GM12878 (cell line): ENCODE data around the gene ANAPC2. TPM values are rescaled to one million over a fixed set of nuclear protein-coding genes. Genes with fewer than 3 reads are reported as not detected.

Experiments
- CBX3 ChIP-seq: fragments of 200-600 bp; sonication (generic); IDR thresholded peaks from 2 replicates; pipeline ENCODE4 v1.6.1; 2016; ENCODE audit warnings: low read depth, borderline replicate concordance
- CHD2 ChIP-seq: IDR thresholded peaks from 2 replicates; pipeline ENCODE4 v1.6.1; 2011; ENCODE audit warnings: low read depth, low read length, improper control_type of control experiment, borderline replicate concordance
- CHD4 ChIP-seq: fragments of 200-600 bp; sonication (generic); IDR thresholded peaks from 2 replicates; pipeline ENCODE4 v1.6.1; 2016; ENCODE audit warnings: mild to moderate bottlenecking
- CREB1 ChIP-seq: IDR thresholded peaks from 2 replicates; pipeline ENCODE4 v1.6.1; 2012; ENCODE audit warnings: low read depth, mild to moderate bottlenecking, inconsistent platforms
- EP300 ChIP-seq, 2 experiments: fragments of 150-350 bp in 1 of 2; IDR thresholded peaks; 2 replicates each; pipeline ENCODE4 v1.6.1; 2011 to 2012; ENCODE audit warnings: low read depth in 2 of 2, low read length in 2 of 2, borderline replicate concordance in 1 of 2, improper control_type of control experiment in 1 of 2, inconsistent platforms in 1 of 2; ENCODE audit not compliant: control insufficient read depth in 1 of 2
- ESRRA ChIP-seq: IDR thresholded peaks from 2 replicates; pipeline ENCODE4 v1.6.1; 2012; ENCODE audit warnings: mild to moderate bottlenecking, low read length, improper control_type of control experiment
- GABPA ChIP-seq: IDR thresholded peaks from 2 replicates; pipeline ENCODE4 v1.6.1; 2014; ENCODE audit warnings: antibody characterized with exemption, low read depth, mild to moderate bottlenecking, inconsistent platforms
- GATAD2B ChIP-seq: fragments of 450-650 bp; conservative IDR thresholded peaks from 2 replicates; pipeline ENCODE4 v1.6.1; 2017; ENCODE audit warnings: low read depth, mild to moderate bottlenecking, moderate library complexity
- HDAC6 ChIP-seq: fragments of 200-600 bp; sonication (generic); IDR thresholded peaks from one replicate; pipeline ENCODE4 v1.8.0; 2017; ENCODE audit warnings: antibody characterized with exemption; ENCODE audit not compliant: unreplicated experiment
- IKZF2 ChIP-seq, 2 experiments: fragments of 450-650 bp; IDR thresholded peaks; 2 replicates each; pipeline ENCODE4 v1.6.1; 2017; ENCODE audit warnings: mild to moderate bottlenecking in 2 of 2, moderate library complexity in 2 of 2
- KAT2A ChIP-seq: conservative IDR thresholded peaks from 2 replicates; pipeline ENCODE4 v1.6.1; 2011; ENCODE audit warnings: low read depth, low read length; ENCODE audit not compliant: control insufficient read depth
- MEF2A ChIP-seq: IDR thresholded peaks from 2 replicates; pipeline ENCODE4 v1.6.1; 2011; ENCODE audit warnings: low read depth, mild to moderate bottlenecking, low read length, moderate library complexity; ENCODE audit not compliant: insufficient read depth
- MTA2 ChIP-seq: fragments of 450-650 bp; IDR thresholded peaks from 2 replicates; pipeline ENCODE4 v1.6.1; 2016; ENCODE audit warnings: low read depth, mild to moderate bottlenecking, moderate library complexity
- MXI1 ChIP-seq: fragments of 150-350 bp; IDR thresholded peaks from 2 replicates; pipeline ENCODE4 v1.6.1; 2011; ENCODE audit warnings: low read depth, mild to moderate bottlenecking, inconsistent platforms, low read length, improper control_type of control experiment
- NFYA ChIP-seq: IDR thresholded peaks from 2 replicates; pipeline ENCODE4 v1.6.1; 2011; ENCODE audit warnings: low read depth, mild to moderate bottlenecking, low read length, improper control_type of control experiment, borderline replicate concordance
- RB1 ChIP-seq: fragments of 450-650 bp; formaldehyde crosslinking; IDR thresholded peaks from 2 replicates; pipeline ENCODE4 v1.6.1; 2017; ENCODE audit warnings: mild to moderate bottlenecking, borderline replicate concordance
- RFX5 ChIP-seq: IDR thresholded peaks from 2 replicates; pipeline ENCODE4 v1.6.1; 2011; ENCODE audit warnings: low read depth, low read length, improper control_type of control experiment
- SMC3 ChIP-seq: IDR thresholded peaks from 2 replicates; pipeline ENCODE4 v1.6.1; 2011; ENCODE audit warnings: low read length, improper control_type of control experiment, borderline replicate concordance
- SP1 ChIP-seq: IDR thresholded peaks from one replicate; pipeline ENCODE4 v1.6.1; 2011; ENCODE audit warnings: low read depth, low read length
- SREBF2 ChIP-seq: IDR thresholded peaks from 2 replicates; pipeline ENCODE4 v1.6.1; 2012; ENCODE audit warnings: mild to moderate bottlenecking, low read length
- TBL1XR1 ChIP-seq: IDR thresholded peaks from 2 replicates; pipeline ENCODE4 v1.6.1; 2012; ENCODE audit warnings: low read depth, low read length, improper control_type of control experiment
- YBX1 ChIP-seq: fragments of 450-650 bp; IDR thresholded peaks from 2 replicates; pipeline ENCODE4 v1.6.1; 2016; ENCODE audit warnings: antibody characterized with exemption
- ZNF217 ChIP-seq: fragments of 450-650 bp; IDR thresholded peaks from 2 replicates; pipeline ENCODE4 v1.6.1; 2017; ENCODE audit warnings: antibody characterized with exemption, mild to moderate bottlenecking
- ZNF274 ChIP-seq: IDR thresholded peaks from one replicate; pipeline ENCODE4 v1.8.0; 2011; ENCODE audit not compliant: insufficient read length, insufficient read depth
- polyA plus RNA-seq, 11 experiments: library from polyadenylated mRNA; depleted of rRNA in 4 of 11; unstranded in 6 of 11; stranded (reverse) in 5 of 11; fragments of >200 nt; fragmentation: Nextera tagmentation in 4 of 11; fragmentation: Illumina TruSeq in 1 of 11; extraction: Ambion mirVana in 4 of 11; extraction: Trizol in 1 of 11; gene quantifications; 1 replicate in 1 of 11; 2 replicates in 10 of 11; pipeline versions ENCODE4 v1.2.1 to v1.2.3, GENCODE V29; 2011 to 2016; ENCODE audit warnings: inconsistent platforms in 2 of 11, missing spikeins in 2 of 11, low read depth in 1 of 11
- total RNA-seq, 4 experiments: library from RNA; depleted of rRNA in 3 of 4; stranded (reverse); fragments of >200 nt in 3 of 4; fragmentation: Illumina TruSeq in 1 of 4; extraction: Trizol in 1 of 4; gene quantifications; 2 replicates each; pipeline versions ENCODE4 v1.2.1 to v1.2.3, GENCODE V29; 2013 to 2021
- TF ChIP-seq, protein P1 (sequence below): IDR thresholded peaks from 2 replicates; pipeline ENCODE4 v1.6.1; 2012; ENCODE audit warnings: low read depth, low read length, improper control_type of control experiment
- TF ChIP-seq, protein P2 (sequence below): fragments of 450-650 bp; IDR thresholded peaks from 2 replicates; pipeline ENCODE4 v1.6.1; 2017; ENCODE audit warnings: low read depth, mild to moderate bottlenecking, moderate library complexity
- TF ChIP-seq, protein P3 (sequence below): fragments of 450-650 bp; IDR thresholded peaks from 2 replicates; pipeline ENCODE4 v1.6.1; 2014; ENCODE audit warnings: mild to moderate bottlenecking
- TF ChIP-seq, protein P4 (sequence below): IDR thresholded peaks from 2 replicates; pipeline ENCODE4 v1.6.1; 2011; ENCODE audit warnings: low read depth, mild to moderate bottlenecking, low read length, moderate library complexity, borderline replicate concordance; ENCODE audit errors: extremely low read depth

Gene ANAPC2
- total and polyA plus RNA-seq, 10 of the 15 experiments (the other 5 are each of a cell fraction or from before 2014, with no cell fraction given) = 0.03 to 65.2 (median 20.5) TPM

DNA sequence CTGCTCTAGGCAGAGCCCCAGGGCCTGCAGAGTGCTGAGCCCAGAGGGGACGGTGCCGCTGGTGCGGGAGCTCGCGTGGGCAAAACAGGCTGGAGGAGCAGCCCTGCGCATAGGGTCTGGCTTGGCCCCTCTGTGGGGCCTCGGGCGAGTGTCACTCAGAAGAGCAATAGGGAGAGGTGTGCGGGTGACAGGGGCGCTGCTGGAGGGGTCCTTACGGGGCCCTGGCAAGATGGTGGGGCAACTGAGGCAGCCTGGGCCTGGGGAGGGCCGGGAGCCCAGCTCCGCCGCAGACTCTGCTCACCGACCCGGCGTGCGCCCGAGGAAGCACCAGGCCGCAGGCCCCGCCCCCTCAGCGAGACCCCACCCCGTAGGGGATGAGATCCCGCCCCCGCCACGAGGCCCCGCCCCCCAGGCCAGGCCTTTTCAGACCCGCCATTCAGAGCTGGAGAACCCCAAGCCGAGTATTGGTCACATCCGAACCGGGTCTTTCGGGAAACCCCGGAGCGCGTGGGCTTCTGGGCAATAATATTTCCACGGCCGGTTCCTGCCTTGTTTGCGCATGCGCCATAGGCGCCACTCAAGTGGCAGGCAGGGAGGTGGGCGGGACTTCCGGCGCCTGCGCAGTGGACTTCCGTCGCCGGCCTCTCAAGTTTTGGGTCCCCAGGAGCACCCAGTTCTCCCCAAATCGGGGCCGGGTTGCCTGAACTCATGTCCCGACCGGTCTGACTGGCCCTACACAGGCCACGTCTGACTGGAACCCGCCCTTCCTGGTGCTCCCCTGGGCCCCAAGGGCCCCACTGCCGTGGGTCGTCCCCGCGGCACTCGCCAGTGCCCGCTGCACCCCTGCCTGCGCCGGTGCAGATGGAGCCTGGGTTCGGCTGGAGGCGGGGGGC is 35.0 kb upstream of the ANAPC2 start (continued):
- TF ChIP-seq, protein P1, sequence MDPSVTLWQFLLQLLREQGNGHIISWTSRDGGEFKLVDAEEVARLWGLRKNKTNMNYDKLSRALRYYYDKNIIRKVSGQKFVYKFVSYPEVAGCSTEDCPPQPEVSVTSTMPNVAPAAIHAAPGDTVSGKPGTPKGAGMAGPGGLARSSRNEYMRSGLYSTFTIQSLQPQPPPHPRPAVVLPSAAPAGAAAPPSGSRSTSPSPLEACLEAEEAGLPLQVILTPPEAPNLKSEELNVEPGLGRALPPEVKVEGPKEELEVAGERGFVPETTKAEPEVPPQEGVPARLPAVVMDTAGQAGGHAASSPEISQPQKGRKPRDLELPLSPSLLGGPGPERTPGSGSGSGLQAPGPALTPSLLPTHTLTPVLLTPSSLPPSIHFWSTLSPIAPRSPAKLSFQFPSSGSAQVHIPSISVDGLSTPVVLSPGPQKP = peak; percentile 73
- TF ChIP-seq, protein P2, sequence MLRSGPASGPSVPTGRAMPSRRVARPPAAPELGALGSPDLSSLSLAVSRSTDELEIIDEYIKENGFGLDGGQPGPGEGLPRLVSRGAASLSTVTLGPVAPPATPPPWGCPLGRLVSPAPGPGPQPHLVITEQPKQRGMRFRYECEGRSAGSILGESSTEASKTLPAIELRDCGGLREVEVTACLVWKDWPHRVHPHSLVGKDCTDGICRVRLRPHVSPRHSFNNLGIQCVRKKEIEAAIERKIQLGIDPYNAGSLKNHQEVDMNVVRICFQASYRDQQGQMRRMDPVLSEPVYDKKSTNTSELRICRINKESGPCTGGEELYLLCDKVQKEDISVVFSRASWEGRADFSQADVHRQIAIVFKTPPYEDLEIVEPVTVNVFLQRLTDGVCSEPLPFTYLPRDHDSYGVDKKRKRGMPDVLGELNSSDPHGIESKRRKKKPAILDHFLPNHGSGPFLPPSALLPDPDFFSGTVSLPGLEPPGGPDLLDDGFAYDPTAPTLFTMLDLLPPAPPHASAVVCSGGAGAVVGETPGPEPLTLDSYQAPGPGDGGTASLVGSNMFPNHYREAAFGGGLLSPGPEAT = peak; percentile 68
- no peak for TF ChIP-seq ZNF274
- TF ChIP-seq TBL1XR1 = 0 out of 2 replicates have a peak, but pooled peaks have one; percentile 17
- TF ChIP-seq, protein P3, sequence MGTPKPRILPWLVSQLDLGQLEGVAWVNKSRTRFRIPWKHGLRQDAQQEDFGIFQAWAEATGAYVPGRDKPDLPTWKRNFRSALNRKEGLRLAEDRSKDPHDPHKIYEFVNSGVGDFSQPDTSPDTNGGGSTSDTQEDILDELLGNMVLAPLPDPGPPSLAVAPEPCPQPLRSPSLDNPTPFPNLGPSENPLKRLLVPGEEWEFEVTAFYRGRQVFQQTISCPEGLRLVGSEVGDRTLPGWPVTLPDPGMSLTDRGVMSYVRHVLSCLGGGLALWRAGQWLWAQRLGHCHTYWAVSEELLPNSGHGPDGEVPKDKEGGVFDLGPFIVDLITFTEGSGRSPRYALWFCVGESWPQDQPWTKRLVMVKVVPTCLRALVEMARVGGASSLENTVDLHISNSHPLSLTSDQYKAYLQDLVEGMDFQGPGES = no peak
- TF ChIP-seq CREB1 = peak; percentile 65
- 0 out of 2 replicates have a peak, but pooled peaks have one; percentile 62 for TF ChIP-seq ESRRA
- no peak for TF ChIP-seq MEF2A
- peak; percentile 90 for TF ChIP-seq SP1
- TF ChIP-seq CBX3 = no peak
- peak; percentile 53; the same call in 1 of the 2 replicates for TF ChIP-seq CHD2
- peak; percentile 95 for TF ChIP-seq GABPA
- TF ChIP-seq NFYA = no peak
- TF ChIP-seq ZNF217 = no peak
- peak; percentile 59 for TF ChIP-seq RB1
- no peak for TF ChIP-seq EP300 (IDR thresholded peaks at IDR 0.05; ENCODE audit: borderline replicate concordance in 1 of 2, control insufficient read depth in 1 of 2, low read depth in 2 of 2, low read length in 2 of 2)
- TF ChIP-seq HDAC6 = no peak
- peak; percentile 35; the same call in 1 of the 2 replicates for TF ChIP-seq MXI1
- TF ChIP-seq KAT2A = no peak
- TF ChIP-seq SREBF2 = peak; percentile 49; the same call in 1 of the 2 replicates
- no peak for TF ChIP-seq RFX5
- no peak for TF ChIP-seq YBX1
- no peak for TF ChIP-seq IKZF2 (IDR thresholded peaks at IDR 0.05)
- TF ChIP-seq, protein P4, sequence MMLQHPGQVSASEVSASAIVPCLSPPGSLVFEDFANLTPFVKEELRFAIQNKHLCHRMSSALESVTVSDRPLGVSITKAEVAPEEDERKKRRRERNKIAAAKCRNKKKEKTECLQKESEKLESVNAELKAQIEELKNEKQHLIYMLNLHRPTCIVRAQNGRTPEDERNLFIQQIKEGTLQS = no peak
- TF ChIP-seq CHD4 = no peak
- peak; percentile 38 for TF ChIP-seq GATAD2B
- no peak for TF ChIP-seq MTA2
- TF ChIP-seq SMC3 = no peak
